ENCODE measurements around the gene ADAM15.

- no peak for TF ChIP-seq POLR2A (IDR thresholded peaks at IDR 0.05)
- TF ChIP-seq, protein P1, sequence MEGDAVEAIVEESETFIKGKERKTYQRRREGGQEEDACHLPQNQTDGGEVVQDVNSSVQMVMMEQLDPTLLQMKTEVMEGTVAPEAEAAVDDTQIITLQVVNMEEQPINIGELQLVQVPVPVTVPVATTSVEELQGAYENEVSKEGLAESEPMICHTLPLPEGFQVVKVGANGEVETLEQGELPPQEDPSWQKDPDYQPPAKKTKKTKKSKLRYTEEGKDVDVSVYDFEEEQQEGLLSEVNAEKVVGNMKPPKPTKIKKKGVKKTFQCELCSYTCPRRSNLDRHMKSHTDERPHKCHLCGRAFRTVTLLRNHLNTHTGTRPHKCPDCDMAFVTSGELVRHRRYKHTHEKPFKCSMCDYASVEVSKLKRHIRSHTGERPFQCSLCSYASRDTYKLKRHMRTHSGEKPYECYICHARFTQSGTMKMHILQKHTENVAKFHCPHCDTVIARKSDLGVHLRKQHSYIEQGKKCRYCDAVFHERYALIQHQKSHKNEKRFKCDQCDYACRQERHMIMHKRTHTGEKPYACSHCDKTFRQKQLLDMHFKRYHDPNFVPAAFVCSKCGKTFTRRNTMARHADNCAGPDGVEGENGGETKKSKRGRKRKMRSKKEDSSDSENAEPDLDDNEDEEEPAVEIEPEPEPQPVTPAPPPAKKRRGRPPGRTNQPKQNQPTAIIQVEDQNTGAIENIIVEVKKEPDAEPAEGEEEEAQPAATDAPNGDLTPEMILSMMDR (IDR thresholded peaks at IDR 0.05 in 4 of 5, conservative IDR thresholded peaks at IDR 0.05 in 1 of 5): no peak
Observed at GRCh38 chr1:155083052-155083541, 32.0 kb downstream of the ADAM15 start.
